Measurements from ENCODE around the gene DLG2. TPM values are rescaled to one million over a fixed set of nuclear protein-coding genes. Genes with fewer than 3 reads are reported as not detected.

DLG2 gene
- polyA plus RNA-seq, 3 donors, result 0.24 to 0.39 TPM; not detected in 1

DNA sequence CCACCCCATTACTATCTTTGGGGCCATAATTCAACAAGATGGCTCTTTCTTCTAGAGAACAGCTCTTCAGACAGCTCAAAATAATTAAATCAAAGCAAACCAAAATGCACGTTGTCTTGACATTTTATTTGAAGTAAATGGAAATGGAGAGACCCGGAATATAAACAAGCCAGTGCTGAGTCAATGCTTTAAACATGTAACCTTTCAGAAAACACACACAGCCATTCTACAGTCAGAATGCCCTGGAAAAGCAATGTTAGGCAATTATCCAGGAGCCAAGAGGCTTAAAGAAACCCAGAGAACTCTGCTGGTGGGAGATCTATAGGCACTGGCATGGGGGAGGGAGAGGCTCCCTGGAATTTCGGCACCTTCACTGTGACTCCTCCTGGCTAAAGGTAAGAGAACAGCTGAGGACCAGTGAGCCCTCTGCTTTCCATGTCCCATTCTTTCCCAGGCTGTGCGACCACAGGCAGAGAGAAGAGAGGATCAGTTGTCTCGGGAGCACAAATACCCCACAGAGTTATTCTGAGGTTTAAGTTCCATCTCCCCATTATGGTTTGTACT is 2086.9 kb downstream of the DLG2 start:
- Histone ChIP-seq H3K27ac (ENCODE audit: low read depth in 1 of 2, low read length in 2 of 2) (no peak overlapping the region), H3K4me2 (replicated peaks; ENCODE audit: extremely low read depth, low read length, poor library complexity, severe bottlenecking) (no peak overlapping the region), H3K36me3 (replicated peaks in 1 of 2; ENCODE audit: control insufficient read depth in 1 of 2, insufficient read depth in 2 of 2, low read length in 2 of 2) (no peaks in the 10 kb centered on the region), H3K27me3 (ENCODE audit: control insufficient read depth in 2 of 2, insufficient read depth in 2 of 2, low read length in 2 of 2) (no peaks in the 10 kb centered on the region), H3K9me3 (replicated peaks in 1 of 2; ENCODE audit: control insufficient read depth in 1 of 2, insufficient read depth in 1 of 2, low read length in 2 of 2) (no peaks in the 10 kb centered on the region), H4K20me1 (ENCODE audit: insufficient read depth, low read length) (no peaks in the 10 kb centered on the region), H3K79me2 (ENCODE audit: insufficient read depth, low read length) (no peaks in the 10 kb centered on the region), H3K4me3 (replicated peaks in 1 of 3; ENCODE audit: low read depth in 2 of 3, low read length in 3 of 3) (no peak overlapping the region), H3K4me1 (ENCODE audit: control insufficient read depth in 1 of 2, insufficient read depth in 2 of 2, low read length in 2 of 2) (no peaks in the 10 kb centered on the region), H2AFZ (ENCODE audit: insufficient read depth, low read depth, low read length, poor library complexity, severe bottlenecking) (no peak overlapping the region), H3K9ac (ENCODE audit: insufficient read depth, low read length, poor library complexity, severe bottlenecking) (no peak overlapping the region)
- no peak for DNase-seq
- no peaks in the 10 kb centered on the region for H3K36me3 Mint-ChIP-seq
- TF ChIP-seq, protein P1, sequence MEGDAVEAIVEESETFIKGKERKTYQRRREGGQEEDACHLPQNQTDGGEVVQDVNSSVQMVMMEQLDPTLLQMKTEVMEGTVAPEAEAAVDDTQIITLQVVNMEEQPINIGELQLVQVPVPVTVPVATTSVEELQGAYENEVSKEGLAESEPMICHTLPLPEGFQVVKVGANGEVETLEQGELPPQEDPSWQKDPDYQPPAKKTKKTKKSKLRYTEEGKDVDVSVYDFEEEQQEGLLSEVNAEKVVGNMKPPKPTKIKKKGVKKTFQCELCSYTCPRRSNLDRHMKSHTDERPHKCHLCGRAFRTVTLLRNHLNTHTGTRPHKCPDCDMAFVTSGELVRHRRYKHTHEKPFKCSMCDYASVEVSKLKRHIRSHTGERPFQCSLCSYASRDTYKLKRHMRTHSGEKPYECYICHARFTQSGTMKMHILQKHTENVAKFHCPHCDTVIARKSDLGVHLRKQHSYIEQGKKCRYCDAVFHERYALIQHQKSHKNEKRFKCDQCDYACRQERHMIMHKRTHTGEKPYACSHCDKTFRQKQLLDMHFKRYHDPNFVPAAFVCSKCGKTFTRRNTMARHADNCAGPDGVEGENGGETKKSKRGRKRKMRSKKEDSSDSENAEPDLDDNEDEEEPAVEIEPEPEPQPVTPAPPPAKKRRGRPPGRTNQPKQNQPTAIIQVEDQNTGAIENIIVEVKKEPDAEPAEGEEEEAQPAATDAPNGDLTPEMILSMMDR (IDR thresholded peaks at IDR 0.05), result no peak
- peaks cover 1 to 2% (median 2%) of the 10 kb centered on the region in 3 donors for H3K27me3 Mint-ChIP-seq (ENCODE audit: low read depth in 3 of 3)
- H3K4me3 Mint-ChIP-seq, result no peak overlapping the region
- intact Hi-C loops (cut with micrococcal nuclease), result no loop called here
- peaks cover 0 to 4% (median 0%) of the 10 kb centered on the region in 7 donors for H3K9me3 Mint-ChIP-seq
- no CpG with 5 or more reads among the region's 5 CpGs for WGBS (ENCODE audit: insufficient coverage)
- H3K27ac Mint-ChIP-seq, result no peak overlapping the region
- no peaks in the 10 kb centered on the region for H3K4me1 Mint-ChIP-seq

DNA sequence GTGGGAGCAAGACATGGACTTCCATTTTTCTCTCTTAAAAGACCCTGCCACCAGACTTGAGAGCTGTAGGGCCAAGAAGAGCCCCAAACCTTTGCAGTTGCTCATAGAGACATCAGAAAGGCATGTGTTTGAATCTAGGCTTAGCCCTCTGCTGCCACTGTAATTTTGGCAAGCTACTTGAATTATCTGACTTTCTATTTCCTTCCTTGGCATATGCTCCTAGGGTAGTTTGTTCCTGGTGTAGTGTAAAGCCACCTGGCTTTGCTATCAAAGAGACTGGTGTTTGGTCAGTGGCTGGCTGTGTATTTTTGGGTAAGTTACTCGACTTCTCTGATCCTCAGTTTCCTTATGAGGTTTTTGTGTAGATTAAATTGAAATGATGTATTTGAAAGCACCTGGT is 2088.9 kb downstream of the DLG2 start:
- Histone ChIP-seq H3K36me3 (replicated peaks in 1 of 2; ENCODE audit: control insufficient read depth in 1 of 2, insufficient read depth in 2 of 2, low read length in 2 of 2) (no peaks in the 10 kb centered on the region), H3K27ac (ENCODE audit: low read depth in 1 of 2, low read length in 2 of 2) (no peak overlapping the region), H2AFZ (ENCODE audit: insufficient read depth, low read depth, low read length, poor library complexity, severe bottlenecking) (no peak overlapping the region), H3K9me3 (replicated peaks in 1 of 2; ENCODE audit: control insufficient read depth in 1 of 2, insufficient read depth in 1 of 2, low read length in 2 of 2) (no peaks in the 10 kb centered on the region), H3K79me2 (ENCODE audit: insufficient read depth, low read length) (no peaks in the 10 kb centered on the region), H3K4me3 (replicated peaks in 1 of 3; ENCODE audit: low read depth in 2 of 3, low read length in 3 of 3) (no peak overlapping the region), H3K4me2 (replicated peaks; ENCODE audit: extremely low read depth, low read length, poor library complexity, severe bottlenecking) (no peak overlapping the region), H4K20me1 (ENCODE audit: insufficient read depth, low read length) (no peaks in the 10 kb centered on the region), H3K4me1 (ENCODE audit: control insufficient read depth in 1 of 2, insufficient read depth in 2 of 2, low read length in 2 of 2) (no peaks in the 10 kb centered on the region), H3K27me3 (ENCODE audit: control insufficient read depth in 2 of 2, insufficient read depth in 2 of 2, low read length in 2 of 2) (no peaks in the 10 kb centered on the region), H3K9ac (ENCODE audit: insufficient read depth, low read length, poor library complexity, severe bottlenecking) (no peak overlapping the region)
- no peak overlapping the region for H3K27ac Mint-ChIP-seq
- intact Hi-C loops (cut with micrococcal nuclease), result no loop called here
- H3K27me3 Mint-ChIP-seq (ENCODE audit: low read depth in 3 of 3), result peaks cover 1 to 2% (median 2%) of the 10 kb centered on the region in 3 donors
- H3K9me3 Mint-ChIP-seq, result peaks cover 0 to 4% (median 0%) of the 10 kb centered on the region in 7 donors
- DNase-seq, result no peak
- no peak overlapping the region for H3K4me3 Mint-ChIP-seq
- TF ChIP-seq, protein P1 (IDR thresholded peaks at IDR 0.05), result no peak
- no peaks in the 10 kb centered on the region for H3K36me3 Mint-ChIP-seq
- 88% methylated on average over 1 of the region's 1 CpG for WGBS (ENCODE audit: insufficient coverage)
- H3K4me1 Mint-ChIP-seq, result no peaks in the 10 kb centered on the region

Data from CD14-positive monocyte (primary cell).